DMS153 treated with DMSO at 0.1 percent for 48 hours (cell line): ENCODE results near the gene ADM2.

ENCODE experiments used
- DNase-seq: peaks from one replicate; lab custom pipeline; 2025; ENCODE audit not compliant: unreplicated experiment; lab: John Stamatoyannopoulos, UW

ADM2 gene

DNA sequence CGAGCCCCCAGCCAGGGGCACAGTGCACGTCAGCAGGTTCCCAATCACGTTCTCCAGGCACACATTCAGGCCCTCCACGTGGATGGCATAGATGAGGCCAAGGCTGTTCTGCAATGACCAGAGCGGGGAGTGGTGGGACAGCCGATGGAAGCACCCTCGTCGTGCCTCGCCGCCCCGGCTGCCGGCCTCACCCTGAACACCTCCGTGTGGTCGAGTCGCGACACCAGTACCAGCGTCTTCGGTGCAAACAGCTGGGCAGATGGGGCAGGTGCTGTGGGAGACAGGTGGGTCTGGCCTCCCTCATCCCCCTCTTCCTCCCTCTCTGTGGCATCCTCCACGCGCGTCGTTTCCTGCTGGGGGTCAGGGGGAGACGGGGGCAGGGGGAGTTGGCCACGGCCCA is 14.0 kb upstream of the ADM2 start:
- DNase-seq = no peak

DNA sequence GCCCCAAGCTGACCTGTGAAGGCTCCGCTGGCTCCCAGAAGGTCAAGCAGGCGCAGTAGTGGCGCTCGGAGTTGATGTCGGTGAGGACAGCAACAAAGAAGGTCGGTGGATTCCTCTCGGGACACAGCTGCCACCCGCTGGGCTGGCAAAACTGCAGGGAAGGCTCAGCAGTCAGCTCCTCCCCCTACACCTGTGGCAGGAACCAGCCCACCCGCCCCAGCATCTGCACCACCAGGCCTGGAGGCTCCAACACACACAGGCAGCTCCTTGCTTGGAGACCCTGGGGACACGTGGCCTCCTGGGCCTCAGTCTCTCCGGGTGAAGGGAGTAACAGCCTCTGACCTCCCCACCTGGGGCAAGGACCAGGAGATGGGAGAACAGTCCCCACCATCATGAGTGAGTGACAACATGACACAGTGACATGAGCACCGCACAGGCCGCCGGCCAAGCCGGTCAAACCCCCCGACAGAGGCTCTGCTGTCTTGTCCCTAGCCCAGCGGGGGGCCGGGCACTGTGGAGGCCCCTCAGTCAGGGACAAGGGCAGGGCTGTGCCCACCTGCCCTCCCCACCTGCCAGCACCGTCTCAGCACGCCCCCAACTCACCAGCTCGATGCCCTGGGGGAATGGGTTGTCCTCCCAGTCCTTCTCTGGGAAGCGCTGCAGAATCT is 13.4 kb upstream of the ADM2 start:
- DNase-seq = no peak

DNA sequence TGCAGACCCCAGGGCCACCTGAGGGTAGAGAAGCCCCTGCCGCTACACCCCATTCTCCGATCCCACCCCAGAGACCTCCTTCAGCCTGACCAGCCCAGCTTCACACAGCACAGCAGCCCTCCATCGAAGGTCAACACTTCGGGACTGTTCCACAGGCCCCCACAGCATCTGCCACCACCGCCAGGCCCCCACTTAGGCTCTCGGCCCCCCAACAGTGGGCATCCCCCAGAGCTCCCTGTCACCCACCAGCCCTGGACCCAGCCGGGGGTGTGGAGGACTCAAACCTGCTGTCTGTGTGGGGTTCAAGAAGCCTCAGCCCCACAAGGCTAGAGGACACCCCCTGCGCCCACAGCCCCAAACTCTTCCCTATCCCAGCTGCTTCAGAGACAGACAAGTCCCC is 12.7 kb upstream of the ADM2 start:
- DNase-seq = no peak

DNA sequence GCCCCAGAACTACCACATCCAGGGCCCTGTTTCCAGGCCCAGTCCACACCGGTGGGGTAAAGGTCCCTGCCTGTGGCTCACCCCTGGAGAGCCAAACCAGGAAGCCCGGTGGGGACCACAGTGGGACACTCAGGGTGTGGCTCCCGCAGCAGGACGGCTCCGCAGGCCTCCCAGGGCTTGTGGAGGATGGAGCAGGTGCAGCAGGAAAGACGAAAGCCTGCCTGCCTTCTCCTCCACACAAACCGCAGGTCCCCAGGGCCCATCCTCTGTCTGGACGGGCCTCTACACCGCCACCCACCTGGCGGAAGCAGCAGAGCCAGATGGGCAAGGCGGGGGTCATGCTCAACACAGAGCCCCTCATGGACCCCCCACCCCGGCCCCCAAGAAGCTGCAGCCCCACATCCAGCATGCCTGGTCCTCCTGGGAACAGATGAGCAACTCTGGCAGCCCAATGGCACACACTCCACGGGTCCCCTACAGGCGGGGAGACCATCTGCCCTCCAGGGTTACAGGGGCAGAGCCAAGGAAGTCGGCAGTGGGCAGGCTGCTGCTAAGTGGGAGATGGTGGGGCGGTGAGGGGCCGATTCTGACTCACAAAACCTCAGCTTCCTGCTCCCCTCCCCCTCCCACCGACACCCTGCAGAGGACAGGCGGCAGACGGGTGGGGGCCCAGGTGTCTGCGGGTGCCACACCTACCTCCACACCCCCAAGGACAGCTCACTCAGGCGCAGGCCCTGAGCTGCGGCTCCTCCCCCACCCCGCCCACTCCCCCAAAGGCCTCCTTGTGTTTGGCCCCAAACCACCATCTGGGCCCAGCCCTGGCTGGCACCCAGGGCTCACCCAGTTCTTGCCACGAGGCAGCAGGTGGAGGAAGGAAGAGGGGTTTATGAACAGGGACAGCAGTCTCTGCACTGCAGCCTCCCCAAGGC is 11.7 kb upstream of the ADM2 start:
- peak; percentile 59 for DNase-seq

DNA sequence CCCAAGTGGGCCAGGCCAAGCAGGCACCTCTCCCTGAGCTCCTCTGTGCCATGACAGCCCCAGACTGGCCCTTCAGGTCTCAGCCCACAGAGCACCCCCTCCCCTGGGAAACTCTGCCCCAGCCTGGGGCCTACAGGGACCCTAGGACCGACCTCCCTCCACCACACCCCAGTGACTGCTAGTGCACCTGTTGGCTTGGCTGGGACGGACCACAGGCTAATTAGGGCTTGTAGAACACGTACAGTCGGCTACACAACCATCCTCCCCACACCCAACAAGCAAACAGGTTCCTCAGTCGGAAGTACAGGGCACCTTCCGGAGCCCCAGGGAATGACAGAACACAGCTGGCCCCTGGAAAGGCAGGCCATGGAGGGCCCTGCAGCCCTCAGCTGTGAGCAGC is 10.9 kb upstream of the ADM2 start:
- DNase-seq = no peak

DNA sequence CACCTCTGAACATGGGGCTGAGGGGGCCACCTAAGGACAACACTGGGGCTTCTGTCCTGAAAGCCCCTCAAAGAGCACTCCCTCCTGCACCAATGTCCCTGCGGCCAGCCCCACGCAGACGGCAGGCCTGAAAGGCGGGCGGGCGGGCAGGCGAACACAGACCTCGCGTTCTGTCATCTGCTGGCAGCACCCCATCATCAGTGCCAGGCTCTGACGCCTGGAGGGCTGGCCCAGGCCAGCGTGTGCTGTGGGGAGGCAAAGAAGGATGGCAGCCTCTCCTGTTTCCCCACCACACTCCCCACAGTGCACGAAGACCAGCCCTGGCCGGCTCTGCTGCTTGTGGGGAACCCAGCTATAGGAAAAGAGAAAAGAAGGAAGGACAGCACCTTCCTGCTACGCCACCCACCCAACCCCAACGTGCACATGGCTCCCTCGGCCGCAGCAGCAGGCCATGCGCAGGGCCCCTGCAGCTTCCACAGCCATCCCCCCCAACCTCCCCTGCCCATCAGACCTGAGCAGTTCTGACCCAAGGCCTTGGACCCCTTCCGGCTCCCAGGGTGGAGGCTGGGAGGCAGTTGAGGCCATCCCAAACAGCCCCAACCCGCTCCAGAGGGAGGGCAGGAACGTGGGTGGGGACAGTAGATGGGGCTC is 10.0 kb upstream of the ADM2 start:
- DNase-seq = no peak

DNA sequence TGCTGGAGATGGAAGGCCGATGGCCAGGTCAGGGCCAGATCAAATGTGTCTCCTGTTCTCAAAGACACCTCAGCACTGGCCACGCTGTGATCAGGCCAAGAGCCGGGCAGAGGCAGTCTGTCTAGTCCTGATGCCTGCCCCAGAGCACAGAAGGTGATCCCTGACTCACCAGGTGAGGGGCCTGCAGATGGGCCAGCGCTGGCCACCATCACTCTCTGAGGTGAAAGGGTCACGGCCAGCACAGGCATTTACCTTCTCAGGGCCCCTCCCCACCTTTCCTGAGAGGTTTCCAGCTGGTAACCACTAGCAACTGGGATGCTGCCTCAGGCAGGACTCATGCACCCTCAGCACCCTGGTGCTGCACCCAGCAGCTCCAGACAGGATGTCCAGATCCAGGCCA is 9.4 kb upstream of the ADM2 start:
- DNase-seq = no peak

DNA sequence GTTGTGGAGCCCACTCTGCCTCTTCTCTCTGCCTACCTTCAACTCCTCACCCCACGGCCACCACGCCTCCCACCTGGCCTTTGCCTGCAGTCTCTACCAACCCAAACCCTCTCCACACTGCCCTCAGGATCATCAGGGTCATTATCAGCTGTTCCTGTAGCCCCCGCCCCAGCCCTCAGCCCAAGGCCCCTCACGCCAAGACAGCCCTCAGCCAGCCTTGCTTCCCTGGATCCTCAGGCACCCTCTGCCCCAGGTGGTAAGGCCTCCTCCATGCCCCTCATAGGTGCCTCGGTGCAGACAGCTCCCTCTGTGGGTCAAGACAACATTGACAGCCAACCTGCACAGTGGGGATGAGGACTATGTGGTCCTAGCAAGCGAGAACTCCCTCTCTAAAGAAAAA is 8.3 kb upstream of the ADM2 start:
- DNase-seq = no peak

DNA sequence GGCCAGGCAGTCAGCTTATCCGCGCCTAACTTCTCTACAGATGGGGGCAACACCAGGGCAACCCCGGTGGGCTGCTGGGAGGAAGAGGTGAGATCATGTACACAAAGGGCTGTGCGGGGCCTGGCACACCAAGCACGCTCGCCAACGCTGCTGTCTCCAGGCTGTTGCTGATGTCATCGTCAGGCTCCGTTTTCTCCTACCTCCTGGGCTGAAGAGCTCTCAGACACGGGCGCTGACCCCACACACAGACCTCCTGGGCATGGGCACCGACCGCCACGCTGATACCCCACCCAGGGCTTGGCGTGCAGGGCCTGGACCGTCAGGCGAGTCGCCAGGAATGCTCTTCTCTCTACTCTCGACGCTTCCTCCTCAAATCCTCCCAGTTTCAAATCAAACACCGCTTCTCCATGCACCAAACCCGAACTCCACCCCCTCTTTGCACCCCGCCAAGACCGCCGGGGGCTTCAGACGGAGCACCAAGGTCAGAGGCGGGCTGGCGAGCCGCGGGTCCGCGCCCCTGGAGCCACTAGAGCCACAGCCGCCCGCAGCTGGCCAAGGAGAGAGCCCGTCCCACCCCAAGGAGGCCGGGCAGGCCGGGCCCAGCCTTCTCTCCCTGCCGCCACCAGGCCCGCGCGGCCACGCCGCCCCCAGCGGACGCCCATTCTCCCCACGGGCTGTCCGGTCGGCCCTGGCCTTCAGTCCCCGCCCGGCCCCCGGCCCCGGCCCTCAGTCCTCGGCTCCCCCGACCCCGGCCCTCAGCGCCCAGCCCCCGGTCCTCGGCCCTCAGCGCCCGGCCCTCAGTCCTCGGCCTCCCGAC is 7.3 kb upstream of the ADM2 start:
- no peak for DNase-seq

DNA sequence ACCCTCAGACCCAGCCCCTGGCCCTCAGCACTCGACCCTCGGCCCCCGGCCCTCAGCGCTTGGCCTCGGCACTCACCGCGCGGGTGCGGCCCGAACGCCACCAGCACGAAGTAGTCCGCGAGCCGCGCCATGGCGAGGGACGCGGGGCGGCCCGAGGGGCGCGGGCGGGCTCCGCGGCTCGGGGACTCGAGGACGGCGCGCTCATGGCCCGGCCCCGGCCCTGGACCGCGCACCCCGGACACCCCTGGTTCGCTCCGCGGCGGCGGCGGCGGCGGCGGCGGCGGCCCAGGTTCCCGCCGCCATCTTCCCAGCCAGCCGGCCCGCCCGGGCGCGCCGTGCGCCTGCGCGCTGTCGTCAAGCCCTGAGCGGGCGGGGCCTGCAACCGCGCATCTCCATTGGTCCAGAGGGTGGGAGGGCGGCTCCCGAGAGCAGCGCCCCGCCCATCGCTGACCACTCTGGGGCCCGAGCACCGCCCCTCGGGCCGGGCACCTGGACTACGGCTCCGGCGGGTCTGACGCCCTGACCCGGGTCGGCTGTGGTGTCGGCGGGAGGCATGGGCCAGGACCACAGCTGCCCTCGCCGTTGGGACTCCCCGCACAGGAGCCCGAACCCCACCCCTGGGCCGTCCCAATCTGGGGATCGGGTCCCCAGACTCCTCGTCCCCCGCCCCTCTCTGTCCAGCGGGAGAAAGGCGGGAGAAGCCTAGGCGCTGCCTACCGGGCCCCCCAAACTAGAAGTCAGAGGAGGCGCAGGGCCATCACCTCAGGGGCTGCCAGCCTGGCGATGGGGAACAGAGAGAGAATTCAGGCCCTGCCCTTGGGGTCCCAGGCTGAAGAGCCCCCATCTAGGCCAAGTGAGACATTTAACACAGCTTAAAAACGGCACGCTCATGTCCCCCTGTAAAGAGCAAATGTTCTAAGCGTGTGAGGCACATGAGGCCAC is 6.4 kb upstream of the ADM2 start, which contains the start of gene SBF1:
Gene SBF1, minus strand, starts transcription at position 326 of the 942 bp plus-strand sequence. Its CDS starts 195 bp downstream, at position 131.
- peak; percentile 72 for DNase-seq

DNA sequence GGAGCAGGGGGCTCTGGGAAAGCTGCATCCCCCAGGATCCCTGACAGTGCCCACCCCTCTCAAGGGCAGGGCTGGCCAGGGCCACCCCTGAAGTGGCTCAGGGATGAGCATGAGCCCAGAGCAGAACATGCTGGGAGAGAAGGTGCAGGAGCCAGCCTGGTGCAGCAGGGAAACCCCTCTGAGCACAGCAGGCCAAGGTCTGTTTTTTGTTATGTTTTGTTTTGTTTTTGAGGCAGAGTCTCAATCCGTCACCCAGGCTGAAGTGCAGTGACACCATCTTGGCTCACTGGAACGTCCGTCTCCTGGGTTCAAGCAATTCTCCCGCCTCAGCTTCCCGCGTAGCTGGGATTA is 5.7 kb upstream of the ADM2 start:
- DNase-seq = no peak

DNA sequence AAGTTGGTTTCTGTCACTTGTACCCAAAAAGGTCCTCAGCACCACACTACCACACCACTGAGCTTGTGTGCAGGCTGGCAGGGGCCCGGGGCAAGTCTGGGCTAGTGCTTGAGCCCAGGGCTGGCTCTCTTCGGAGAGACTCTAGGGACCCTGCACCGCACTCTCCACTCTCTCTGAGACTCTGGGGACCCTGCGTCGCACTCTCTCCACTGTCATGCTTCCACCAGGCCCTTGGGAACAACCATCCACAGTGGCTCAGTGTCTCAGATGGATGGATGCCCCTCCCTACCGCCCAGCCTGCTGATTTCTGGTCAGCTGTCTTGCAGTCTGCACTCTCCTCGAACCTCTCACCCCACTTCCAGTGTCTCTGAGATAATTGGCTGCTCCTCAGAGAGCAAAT is 4.5 kb upstream of the ADM2 start:
- no peak for DNase-seq

DNA sequence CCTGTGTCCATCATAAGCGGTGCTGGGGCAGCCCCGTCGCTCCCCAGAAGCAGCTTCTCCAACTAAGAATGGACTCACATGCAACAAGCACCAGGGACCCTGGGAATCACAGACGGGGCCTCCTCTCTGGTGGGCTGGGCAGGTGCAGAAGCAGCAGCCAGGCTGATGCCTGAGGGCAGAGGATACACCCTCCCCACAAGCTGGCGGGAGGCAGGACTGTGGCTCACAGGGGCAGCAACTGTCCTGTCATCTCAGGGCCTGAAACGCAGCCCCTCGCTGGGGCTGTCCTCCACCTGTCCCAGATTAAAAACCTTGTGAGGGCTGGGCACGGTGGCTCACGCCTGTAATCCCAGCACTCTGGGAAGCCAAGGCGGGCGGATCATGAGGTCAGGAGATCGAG is 3.4 kb upstream of the ADM2 start:
- DNase-seq = no peak

DNA sequence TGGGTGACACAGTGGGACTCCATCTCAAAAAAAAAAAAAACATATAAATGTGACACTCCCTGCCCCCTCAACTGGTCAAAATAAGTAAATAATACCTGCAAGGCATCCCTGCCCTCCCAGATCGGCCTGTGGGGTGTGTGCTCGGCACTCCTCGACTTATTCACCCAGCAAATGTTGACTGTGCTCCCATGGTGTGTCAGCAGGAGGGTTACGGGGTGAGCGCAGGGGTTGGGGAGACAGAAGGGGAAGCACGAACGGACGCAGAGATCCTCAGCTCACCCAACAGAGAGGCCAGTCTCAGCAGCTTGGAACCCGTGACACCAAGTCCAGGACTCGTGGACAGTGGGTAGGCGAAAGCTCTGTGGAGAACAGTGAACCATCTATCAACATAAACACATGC is 1.6 kb upstream of the ADM2 start:
- no peak for DNase-seq

DNA sequence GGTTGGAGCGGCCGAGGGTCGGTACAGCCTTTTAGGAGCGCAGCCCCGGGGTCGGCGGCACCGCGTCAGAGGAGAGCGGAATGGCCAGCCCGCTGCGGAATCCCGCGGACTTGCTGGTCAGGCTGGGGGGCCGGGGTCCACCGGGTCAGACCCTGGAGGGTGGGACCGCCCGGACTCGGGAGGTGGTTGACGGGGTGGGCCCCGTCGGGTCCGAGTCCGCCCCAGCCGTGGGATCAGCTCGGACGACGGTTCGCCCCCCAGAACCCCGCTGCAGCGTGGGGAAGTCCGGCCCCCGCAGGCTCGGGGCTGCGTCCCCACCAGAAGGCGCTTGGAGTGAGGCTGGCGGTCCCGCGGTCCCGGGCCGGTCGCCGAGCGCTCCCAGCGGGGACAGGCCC is 301 bp upstream of the ADM2 start:
- DNase-seq = no peak

DNA sequence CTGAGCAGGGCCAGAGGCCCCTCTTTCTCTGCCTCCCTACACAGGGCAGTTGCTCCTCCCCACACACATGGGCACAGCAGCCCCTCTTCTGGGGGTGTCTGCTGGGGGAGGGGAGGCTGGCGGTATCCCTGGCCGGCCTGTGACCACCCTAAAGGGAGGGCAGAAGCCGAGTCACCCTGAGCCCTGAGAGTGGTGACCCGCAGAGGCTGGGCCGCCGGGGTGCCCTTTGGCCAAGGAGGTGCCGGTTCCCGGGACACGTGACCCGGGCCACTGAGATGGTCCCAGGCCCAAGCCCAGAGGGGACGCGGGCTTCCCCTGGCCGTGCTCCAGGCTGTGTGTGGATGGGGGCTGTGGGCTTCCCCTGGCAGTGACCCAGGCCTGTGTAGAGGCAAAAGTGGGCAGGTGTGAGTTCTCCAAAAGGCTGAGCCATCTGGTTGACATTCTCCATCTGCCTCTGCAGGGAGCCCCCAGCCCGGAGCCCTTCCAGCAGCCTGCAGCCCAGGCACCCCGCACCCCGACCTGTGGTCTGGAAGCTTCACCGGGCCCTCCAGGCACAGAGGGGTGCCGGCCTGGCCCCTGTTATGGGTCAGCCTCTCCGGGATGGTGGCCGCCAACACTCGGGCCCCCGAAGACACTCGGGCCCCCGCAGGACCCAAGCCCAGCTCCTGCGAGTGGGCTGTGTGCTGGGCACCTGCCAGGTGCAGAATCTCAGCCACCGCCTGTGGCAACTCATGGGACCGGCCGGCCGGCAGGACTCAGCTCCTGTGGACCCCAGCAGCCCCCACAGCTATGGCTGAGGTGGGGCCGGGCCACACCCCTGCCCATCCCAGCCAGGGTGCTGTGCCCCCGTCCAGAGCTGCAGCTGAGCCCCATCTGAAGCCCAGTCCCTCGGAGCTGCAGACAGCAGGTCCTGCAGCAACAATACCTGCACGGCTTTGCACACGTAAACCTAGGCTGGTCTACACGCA is 1.0 kb downstream of the ADM2 start:
- no peak for DNase-seq

DNA sequence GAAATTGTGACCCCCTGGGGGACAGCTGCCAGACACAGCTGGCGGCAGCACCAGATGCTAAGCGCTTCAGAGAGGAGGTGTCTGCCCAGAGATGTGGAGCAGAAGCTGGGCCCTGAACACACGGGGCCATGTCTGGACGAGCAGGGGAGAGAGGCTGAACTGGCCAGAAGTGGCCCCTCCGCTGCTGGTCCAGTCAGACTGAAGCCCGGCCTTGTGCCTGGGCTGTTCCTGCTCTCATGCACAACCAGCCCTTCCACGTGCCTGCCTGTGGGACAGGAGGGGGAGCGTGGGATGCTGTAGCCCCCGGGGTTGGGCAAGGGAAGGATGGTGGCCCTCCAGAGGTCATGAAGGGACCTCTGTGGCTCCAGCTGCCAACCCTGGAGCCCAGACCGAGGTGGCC is 1.8 kb downstream of the ADM2 start:
- DNase-seq = no peak

DNA sequence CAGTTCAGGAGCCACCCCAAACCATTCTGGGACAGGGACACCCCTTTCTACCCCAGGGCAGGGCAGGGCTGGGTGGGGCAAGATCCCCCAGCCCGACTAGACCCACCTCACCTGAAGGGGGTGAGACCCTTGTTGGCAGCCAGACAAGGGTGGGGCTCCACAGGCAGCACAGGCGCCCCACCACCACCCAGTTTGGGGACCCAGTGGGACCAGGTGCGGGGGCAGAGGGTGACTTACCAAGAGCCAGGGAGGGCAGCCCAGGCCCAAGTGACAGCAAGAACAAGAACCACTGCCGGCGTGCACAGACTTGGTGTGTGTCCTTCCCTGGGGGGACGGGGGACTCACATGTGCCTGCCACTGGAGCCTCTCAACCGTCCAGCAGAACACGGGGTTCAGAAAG is 2.2 kb downstream of the ADM2 start:
- no peak for DNase-seq
